K562 (cell line): ENCODE results near the gene COQ10B. TPM values are rescaled to one million over a fixed set of nuclear protein-coding genes. Genes with fewer than 3 reads are reported as not detected.
A peak's percentile ranks its signal among the peaks of the same experiment; 100 is the strongest.

Experiments used
- BACH1 ChIP-seq: fragments of 200-800 bp; sonication (Bioruptor generic); IDR thresholded peaks from 2 replicates; pipeline ENCODE4 v1.6.1; 2016; ENCODE audit warnings: missing genetic modification characterization, missing compliant biosample characterization
- BCL6 ChIP-seq: fragments of 250-450 bp; sonication (Bioruptor Pico); IDR thresholded peaks from 2 replicates; pipeline ENCODE4 v1.4.0; 2020
- CTCFL ChIP-seq: IDR thresholded peaks from 2 replicates; pipeline ENCODE4 v1.6.1; 2011; ENCODE audit warnings: borderline replicate concordance, low read depth, mild to moderate bottlenecking, moderate library complexity, low read length; ENCODE audit not compliant: insufficient read depth, poor library complexity, severe bottlenecking
- E2F6 ChIP-seq, 2 experiments: IDR thresholded peaks; 2 replicates each; pipeline ENCODE4 v1.6.1; 2011; ENCODE audit warnings: borderline replicate concordance in 1 of 2, control low read depth in 1 of 2, low read depth in 1 of 2, low read length in 1 of 2, mild to moderate bottlenecking in 1 of 2, mixed read lengths in 1 of 2, moderate library complexity in 1 of 2; ENCODE audit not compliant: insufficient read depth in 1 of 2, insufficient read length in 1 of 2, poor library complexity in 1 of 2, severe bottlenecking in 1 of 2; ENCODE audit errors: extremely low read depth in 1 of 2
- L3MBTL2 ChIP-seq: fragments of 450-650 bp; IDR thresholded peaks from 2 replicates; pipeline ENCODE4 v1.6.1; 2016; ENCODE audit warnings: mild to moderate bottlenecking, moderate library complexity
- MXI1 ChIP-seq: IDR thresholded peaks from 2 replicates; pipeline ENCODE4 v1.6.1; 2011; ENCODE audit warnings: low read depth, mild to moderate bottlenecking, improper control_type of control experiment, low read length
- PML ChIP-seq: IDR thresholded peaks from 2 replicates; pipeline ENCODE4 v1.6.1; 2012; ENCODE audit warnings: low read length, inconsistent platforms
- POLR2A ChIP-seq: fragments of 450-650 bp; conservative IDR thresholded peaks from 2 replicates; pipeline ENCODE4 v1.6.1; 2016
- RERE ChIP-seq: sonication (generic); formaldehyde crosslinking; IDR thresholded peaks from 2 replicates; pipeline ENCODE4 v1.8.0; 2023; ENCODE audit warnings: missing genetic modification reagents, mild to moderate bottlenecking, borderline replicate concordance
- STAT5B ChIP-seq: fragments of 250-450 bp; sonication (Bioruptor Pico); IDR thresholded peaks from 2 replicates; pipeline ENCODE4 v1.8.0; 2021; ENCODE audit warnings: mild to moderate bottlenecking, inconsistent platforms
- U2AF1 ChIP-seq: fragments of 200-400 bp; formaldehyde crosslinking; optimal IDR thresholded peaks from 2 replicates; pipeline ENCODE3; 2017; ENCODE audit warnings: mild to moderate bottlenecking, low read depth, low read length, moderate library complexity
- ZFP30 ChIP-seq: fragments of 250-450 bp; sonication (Bioruptor Pico); IDR thresholded peaks from 2 replicates; pipeline ENCODE4 v1.8.0; 2022; ENCODE audit warnings: moderate library complexity, mild to moderate bottlenecking, inconsistent platforms, borderline replicate concordance
- ZNF232 ChIP-seq: sonication (generic); formaldehyde crosslinking; IDR thresholded peaks from 2 replicates; pipeline ENCODE4 v1.8.0; 2022; ENCODE audit warnings: mild to moderate bottlenecking, missing genetic modification reagents
- ZNF280A ChIP-seq: fragments of 450-650 bp; IDR thresholded peaks from 2 replicates; pipeline ENCODE4 v1.6.1; 2018; ENCODE audit warnings: mild to moderate bottlenecking, low read depth; ENCODE audit not compliant: partially characterized antibody
- ZNF395 ChIP-seq: fragments of 200-800 bp; sonication (Bioruptor generic); IDR thresholded peaks from 2 replicates; pipeline ENCODE4 v1.6.1; 2017; ENCODE audit warnings: missing genetic modification characterization, missing compliant biosample characterization
- ZNF830 ChIP-seq: fragments of 250-450 bp; sonication (Bioruptor Pico); IDR thresholded peaks from 2 replicates; pipeline ENCODE4 v1.5.0; 2021; ENCODE audit warnings: mild to moderate bottlenecking
- polyA plus RNA-seq, 8 experiments: library from polyadenylated mRNA; depleted of rRNA in 4 of 8; stranded (reverse) in 5 of 8; unstranded in 3 of 8; fragments of >200 nt; fragmentation: Nextera tagmentation in 2 of 8; fragmentation: Illumina TruSeq in 1 of 8; extraction: Ambion mirVana in 2 of 8; extraction: Trizol in 1 of 8; gene quantifications; 2 replicates each; pipeline versions ENCODE4 v1.2.1 to v1.2.3, GENCODE V29; 2011 to 2014; ENCODE audit warnings: inconsistent platforms in 1 of 8, missing spikeins in 1 of 8
- total RNA-seq, 7 experiments: library from RNA; depleted of rRNA in 6 of 7; stranded (reverse); fragments of >200 nt in 6 of 7; fragmentation: Illumina TruSeq in 2 of 7; extraction: Trizol in 2 of 7; gene quantifications; 2 replicates each; pipeline versions ENCODE4 v1.2.1 to v1.2.3, GENCODE V29; 2011 to 2021; ENCODE audit warnings: low replicate concordance in 1 of 7

The COQ10B gene
- total and polyA plus RNA-seq, 9 of the 15 experiments (the other 6 are each of a cell fraction or from before 2014, with no cell fraction given) = 3.1 to 13.1 (median 7.7) TPM

- TF ChIP-seq CTCFL (no peak), RERE (CRISPR knock-in tag) (no peak), ZNF232 (no peak), ZFP30 (CRISPR knock-in tag) (no peak), U2AF1 (no peak), L3MBTL2 (0 out of 2 replicates have a peak, but pooled peaks have one; percentile 2), E2F6 (IDR thresholded peaks at IDR 0.05; ENCODE audit: borderline replicate concordance in 1 of 2, extremely low read depth in 1 of 2, insufficient read depth in 1 of 2, insufficient read length in 1 of 2, low read depth in 1 of 2, low read length in 1 of 2, poor library complexity in 1 of 2, severe bottlenecking in 1 of 2) (no peak), PML (no peak), ZNF395 (CRISPR knock-in tag) (peak; percentile 26), ZNF830 (CRISPR knock-in tag) (no peak), BACH1 (tag) (no peak), ZNF280A (no peak), STAT5B (CRISPR knock-in tag) (no peak), BCL6 (no peak), MXI1 (no peak), POLR2A (peak; percentile 63; the same call in 1 of the 2 replicates)
Observed at GRCh38 chr2:197453914-197454398, 604 bp downstream of the COQ10B start (continued).
